ENCODE results near the gene BTBD1.

DNA sequence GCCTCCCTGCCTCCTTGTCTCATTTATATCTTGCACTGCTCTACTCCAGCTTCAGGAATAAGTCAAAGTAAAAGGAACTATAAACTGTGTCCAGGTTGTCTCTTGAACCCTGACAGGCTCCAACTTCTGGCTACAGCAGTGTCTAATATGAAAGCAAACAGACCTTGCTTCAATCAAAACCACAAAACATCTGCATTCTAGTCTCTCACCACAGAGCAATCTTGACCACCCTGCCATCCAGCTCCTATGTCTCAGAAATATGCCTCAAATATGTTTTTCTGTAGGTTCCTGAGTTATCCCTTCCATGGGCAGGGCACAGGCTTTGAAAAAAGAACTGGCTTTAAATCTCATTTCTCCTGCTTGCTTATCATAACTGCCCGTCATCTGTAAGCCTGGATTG is 94.1 kb downstream of the BTBD1 start:
- TF ChIP-seq, protein P1, sequence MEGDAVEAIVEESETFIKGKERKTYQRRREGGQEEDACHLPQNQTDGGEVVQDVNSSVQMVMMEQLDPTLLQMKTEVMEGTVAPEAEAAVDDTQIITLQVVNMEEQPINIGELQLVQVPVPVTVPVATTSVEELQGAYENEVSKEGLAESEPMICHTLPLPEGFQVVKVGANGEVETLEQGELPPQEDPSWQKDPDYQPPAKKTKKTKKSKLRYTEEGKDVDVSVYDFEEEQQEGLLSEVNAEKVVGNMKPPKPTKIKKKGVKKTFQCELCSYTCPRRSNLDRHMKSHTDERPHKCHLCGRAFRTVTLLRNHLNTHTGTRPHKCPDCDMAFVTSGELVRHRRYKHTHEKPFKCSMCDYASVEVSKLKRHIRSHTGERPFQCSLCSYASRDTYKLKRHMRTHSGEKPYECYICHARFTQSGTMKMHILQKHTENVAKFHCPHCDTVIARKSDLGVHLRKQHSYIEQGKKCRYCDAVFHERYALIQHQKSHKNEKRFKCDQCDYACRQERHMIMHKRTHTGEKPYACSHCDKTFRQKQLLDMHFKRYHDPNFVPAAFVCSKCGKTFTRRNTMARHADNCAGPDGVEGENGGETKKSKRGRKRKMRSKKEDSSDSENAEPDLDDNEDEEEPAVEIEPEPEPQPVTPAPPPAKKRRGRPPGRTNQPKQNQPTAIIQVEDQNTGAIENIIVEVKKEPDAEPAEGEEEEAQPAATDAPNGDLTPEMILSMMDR (IDR thresholded peaks at IDR 0.05; ENCODE audit: extremely low read depth in 1 of 2, insufficient read depth in 1 of 2, low read depth in 1 of 2, low read length in 2 of 2): no peak
- TF ChIP-seq POLR2A (IDR thresholded peaks at IDR 0.05; ENCODE audit: low read depth, low read length) (no peak), POLR2AphosphoS5 (IDR thresholded peaks at IDR 0.05; ENCODE audit: insufficient read depth, low read depth, low read length) (no peak), MAX (IDR thresholded peaks at IDR 0.05; ENCODE audit: insufficient read depth, insufficient read length) (no peak), MYC (IDR thresholded peaks at IDR 0.05; ENCODE audit: low read depth, low read length) (no peak), EZH2 (IDR thresholded peaks at IDR 0.05; ENCODE audit: borderline replicate concordance, low read depth, low read length, severe bottlenecking) (no peak), FOS (IDR thresholded peaks at IDR 0.05; ENCODE audit: borderline replicate concordance, insufficient read depth, low read length) (no peak), JUN (IDR thresholded peaks at IDR 0.05; ENCODE audit: borderline replicate concordance, insufficient read depth, insufficient read length, low read depth) (no peak)
